ENCODE results near the gene STEAP2. TPM values are rescaled to one million over a fixed set of nuclear protein-coding genes. Genes with fewer than 3 reads are reported as not detected.

STEAP2 gene
- total RNA-seq, 1 donor from 2014 or later, result 2.3 TPM

DNA sequence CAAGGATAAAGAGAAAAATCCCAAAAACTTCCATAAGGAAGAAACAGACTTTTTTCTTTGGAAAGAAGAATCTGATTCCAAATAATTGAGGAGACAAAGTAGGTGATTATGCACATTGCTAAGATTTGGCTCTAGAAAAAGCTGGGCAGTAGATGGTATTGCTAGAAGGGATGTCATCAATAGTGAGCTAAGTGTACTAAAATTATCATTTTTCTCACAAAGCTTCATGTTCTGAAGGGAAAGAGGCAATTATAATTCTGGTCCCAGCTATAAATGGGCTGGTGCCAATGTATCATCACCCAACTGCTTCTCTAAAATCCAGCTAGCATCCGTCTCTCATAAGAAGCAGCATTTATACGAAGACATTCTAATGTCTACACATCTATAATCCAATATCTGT is 33.4 kb upstream of the STEAP2 start:
- Mint-ChIP-seq H3K4me1 (ENCODE audit: low read depth, unreplicated experiment) (peaks cover 34% of the 10 kb centered on the region), H3K36me3 (ENCODE audit: low read depth, unreplicated experiment) (no peaks in the 10 kb centered on the region), H3K27ac (ENCODE audit: unreplicated experiment) (peak overlapping the region; percentile 98), H3K9me3 (ENCODE audit: unreplicated experiment) (no peaks in the 10 kb centered on the region), H3K27me3 (ENCODE audit: low read depth, unreplicated experiment) (no peaks in the 10 kb centered on the region), H3K4me3 (ENCODE audit: unreplicated experiment) (no peak overlapping the region)
- peaks cover 15% of the 10 kb centered on the region for H3K4me1 ChIP-seq (ENCODE audit: insufficient read depth, low read length)
- no peak for TF ChIP-seq EZH2 (IDR thresholded peaks at IDR 0.05; ENCODE audit: insufficient read depth, low read length)
- TF ChIP-seq, protein P1, sequence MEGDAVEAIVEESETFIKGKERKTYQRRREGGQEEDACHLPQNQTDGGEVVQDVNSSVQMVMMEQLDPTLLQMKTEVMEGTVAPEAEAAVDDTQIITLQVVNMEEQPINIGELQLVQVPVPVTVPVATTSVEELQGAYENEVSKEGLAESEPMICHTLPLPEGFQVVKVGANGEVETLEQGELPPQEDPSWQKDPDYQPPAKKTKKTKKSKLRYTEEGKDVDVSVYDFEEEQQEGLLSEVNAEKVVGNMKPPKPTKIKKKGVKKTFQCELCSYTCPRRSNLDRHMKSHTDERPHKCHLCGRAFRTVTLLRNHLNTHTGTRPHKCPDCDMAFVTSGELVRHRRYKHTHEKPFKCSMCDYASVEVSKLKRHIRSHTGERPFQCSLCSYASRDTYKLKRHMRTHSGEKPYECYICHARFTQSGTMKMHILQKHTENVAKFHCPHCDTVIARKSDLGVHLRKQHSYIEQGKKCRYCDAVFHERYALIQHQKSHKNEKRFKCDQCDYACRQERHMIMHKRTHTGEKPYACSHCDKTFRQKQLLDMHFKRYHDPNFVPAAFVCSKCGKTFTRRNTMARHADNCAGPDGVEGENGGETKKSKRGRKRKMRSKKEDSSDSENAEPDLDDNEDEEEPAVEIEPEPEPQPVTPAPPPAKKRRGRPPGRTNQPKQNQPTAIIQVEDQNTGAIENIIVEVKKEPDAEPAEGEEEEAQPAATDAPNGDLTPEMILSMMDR (IDR thresholded peaks at IDR 0.05; ENCODE audit: insufficient read depth, low read depth, low read length), result no peak
- H2AFZ ChIP-seq (ENCODE audit: low read depth, low read length), result no peak overlapping the region
- no peak overlapping the region for H3K4me3 ChIP-seq (ENCODE audit: insufficient read depth, low read depth, low read length)
- H4K20me1 ChIP-seq (ENCODE audit: insufficient read depth, low read length), result no peaks in the 10 kb centered on the region
- no peak overlapping the region for H3K9ac ChIP-seq (ENCODE audit: low read length)
- no peak for FAIRE-seq
- no peaks in the 10 kb centered on the region for H3K9me3 ChIP-seq (ENCODE audit: insufficient read depth, low read depth, low read length)
- H3K27me3 ChIP-seq (ENCODE audit: insufficient read depth, low read length), result no peaks in the 10 kb centered on the region
- H3K27ac ChIP-seq (ENCODE audit: low read depth, low read length), result peak overlapping the region; percentile 80
- peak overlapping the region; percentile 78 for H3K4me2 ChIP-seq (ENCODE audit: low read length)
- H3K36me3 ChIP-seq (ENCODE audit: insufficient read depth, low read length), result no peaks in the 10 kb centered on the region
- H3K79me2 ChIP-seq (ENCODE audit: insufficient read depth, low read length), result no peaks in the 10 kb centered on the region
- no peak for DNase-seq (ENCODE audit: low read depth)

DNA sequence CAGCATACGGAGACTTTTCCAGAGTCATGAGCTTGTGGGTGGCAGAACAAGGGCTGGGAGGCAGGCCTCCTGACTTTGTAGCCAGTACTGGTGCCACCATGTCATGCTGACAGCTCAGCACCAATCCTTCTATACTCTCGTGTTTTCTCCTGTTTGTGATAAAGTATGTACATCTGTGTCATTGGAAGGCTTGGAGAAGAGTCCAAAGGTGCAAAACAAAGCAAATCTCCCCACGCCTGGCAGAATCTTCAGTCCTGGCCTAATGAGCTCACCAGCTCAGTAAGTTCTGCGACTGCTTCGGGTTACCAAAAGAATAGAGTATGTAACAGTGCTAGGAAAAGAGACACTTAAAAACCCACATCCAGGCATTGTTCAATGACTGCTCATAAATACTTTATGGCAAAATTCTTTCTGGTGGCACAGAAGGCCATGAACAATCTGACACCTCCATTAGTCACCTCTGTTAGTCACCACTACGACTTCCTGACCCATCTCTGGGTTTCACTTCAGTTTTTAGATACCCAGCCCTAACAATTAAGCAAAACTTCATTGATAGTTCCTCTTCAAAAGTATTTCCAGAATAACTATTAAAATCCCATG is 32.8 kb upstream of the STEAP2 start:
- Mint-ChIP-seq H3K4me3 (ENCODE audit: unreplicated experiment) (peak overlapping the region; percentile 75), H3K27ac (ENCODE audit: unreplicated experiment) (peak overlapping the region; percentile 98), H3K9me3 (ENCODE audit: unreplicated experiment) (no peaks in the 10 kb centered on the region), H3K27me3 (ENCODE audit: low read depth, unreplicated experiment) (no peaks in the 10 kb centered on the region), H3K36me3 (ENCODE audit: low read depth, unreplicated experiment) (no peaks in the 10 kb centered on the region), H3K4me1 (ENCODE audit: low read depth, unreplicated experiment) (peaks cover 33% of the 10 kb centered on the region)
- FAIRE-seq (peak; percentile 99), DNase-seq (ENCODE audit: low read depth) (peak; percentile 90)
- H3K4me1 ChIP-seq (ENCODE audit: insufficient read depth, low read length), result peaks cover 15% of the 10 kb centered on the region
- peak overlapping the region; percentile 47 for H3K9ac ChIP-seq (ENCODE audit: low read length)
- no peaks in the 10 kb centered on the region for H3K36me3 ChIP-seq (ENCODE audit: insufficient read depth, low read length)
- H3K9me3 ChIP-seq (ENCODE audit: insufficient read depth, low read depth, low read length), result no peaks in the 10 kb centered on the region
- peak overlapping the region; percentile 26 for H2AFZ ChIP-seq (ENCODE audit: low read depth, low read length)
- no peaks in the 10 kb centered on the region for H3K79me2 ChIP-seq (ENCODE audit: insufficient read depth, low read length)
- no peaks in the 10 kb centered on the region for H4K20me1 ChIP-seq (ENCODE audit: insufficient read depth, low read length)
- peak overlapping the region; percentile 78 for H3K4me2 ChIP-seq (ENCODE audit: low read length)
- TF ChIP-seq, protein P1 (IDR thresholded peaks at IDR 0.05; ENCODE audit: insufficient read depth, low read depth, low read length), result no peak
- no peak for TF ChIP-seq EZH2 (IDR thresholded peaks at IDR 0.05; ENCODE audit: insufficient read depth, low read length)
- H3K27ac ChIP-seq (ENCODE audit: low read depth, low read length), result peak overlapping the region; percentile 80
- peak overlapping the region; percentile 34 for H3K4me3 ChIP-seq (ENCODE audit: insufficient read depth, low read depth, low read length)
- H3K27me3 ChIP-seq (ENCODE audit: insufficient read depth, low read length), result no peaks in the 10 kb centered on the region

- no peak overlapping the region for H3K4me3 ChIP-seq (ENCODE audit: insufficient read depth, low read depth, low read length)
- no peaks in the 10 kb centered on the region for H3K79me2 ChIP-seq (ENCODE audit: insufficient read depth, low read length)
- H3K9ac ChIP-seq (ENCODE audit: low read length), result no peak overlapping the region
- no peak overlapping the region for H3K27ac ChIP-seq (ENCODE audit: low read depth, low read length)
- peak; percentile 97 for FAIRE-seq
- Mint-ChIP-seq H3K27me3 (ENCODE audit: low read depth, unreplicated experiment) (no peaks in the 10 kb centered on the region), H3K9me3 (ENCODE audit: unreplicated experiment) (no peaks in the 10 kb centered on the region), H3K27ac (ENCODE audit: unreplicated experiment) (peak overlapping the region; percentile 98), H3K36me3 (ENCODE audit: low read depth, unreplicated experiment) (no peaks in the 10 kb centered on the region), H3K4me1 (ENCODE audit: low read depth, unreplicated experiment) (peaks cover 33% of the 10 kb centered on the region), H3K4me3 (ENCODE audit: unreplicated experiment) (no peak overlapping the region)
- H3K9me3 ChIP-seq (ENCODE audit: insufficient read depth, low read depth, low read length), result no peaks in the 10 kb centered on the region
- no peak overlapping the region for H2AFZ ChIP-seq (ENCODE audit: low read depth, low read length)
- no peaks in the 10 kb centered on the region for H3K36me3 ChIP-seq (ENCODE audit: insufficient read depth, low read length)
- peak overlapping the region; percentile 4 for H3K4me2 ChIP-seq (ENCODE audit: low read length)
- DNase-seq (ENCODE audit: low read depth), result peak; percentile 62
- H3K4me1 ChIP-seq (ENCODE audit: insufficient read depth, low read length), result peaks cover 15% of the 10 kb centered on the region
- no peaks in the 10 kb centered on the region for H4K20me1 ChIP-seq (ENCODE audit: insufficient read depth, low read length)
- H3K27me3 ChIP-seq (ENCODE audit: insufficient read depth, low read length), result no peaks in the 10 kb centered on the region
- TF ChIP-seq, protein P1 (IDR thresholded peaks at IDR 0.05; ENCODE audit: insufficient read depth, low read depth, low read length), result no peak
- TF ChIP-seq EZH2 (IDR thresholded peaks at IDR 0.05; ENCODE audit: insufficient read depth, low read length), result no peak
Observed at GRCh38 chr7:90180011-90180585, 31.4 kb upstream of the STEAP2 start.
